BE2C (cell line): ENCODE results near the gene APLP1. TPM values are rescaled to one million over a fixed set of nuclear protein-coding genes. Genes with fewer than 3 reads are reported as not detected.
A peak's percentile ranks its signal among the peaks of the same experiment; 100 is the strongest.

Experiments
- DNase-seq: peaks from one replicate; pipeline ENCODE4 v3.0.0-alpha.2; 2020
- H3K27me3 ChIP-seq: fragments of 250-450 bp; sonication (Bioruptor Pico); 2 replicates; pipeline ENCODE4 v1.5.1; 2020; ENCODE audit warnings: mild to moderate bottlenecking
- H3K36me3 ChIP-seq: fragments of 250-450 bp; sonication (Bioruptor Pico); 2 replicates; pipeline ENCODE4 v1.5.1; 2020; ENCODE audit warnings: mild to moderate bottlenecking
- H3K4me1 ChIP-seq: fragments of 250-450 bp; sonication (Bioruptor Pico); 2 replicates; pipeline ENCODE4 v1.5.1; 2020
- H3K4me3 ChIP-seq: 2 replicates; pipeline ENCODE4 v1.5.1; 2011; ENCODE audit warnings: low read depth, low read length
- H3K9me3 ChIP-seq: fragments of 250-450 bp; sonication (Bioruptor Pico); 2 replicates; pipeline ENCODE4 v1.5.1; 2020
- polyA plus RNA-seq: library from polyadenylated mRNA; unstranded; fragments of >200 nt; gene quantifications from one replicate; pipeline ENCODE4 v1.2.1, GENCODE V29; 2012; ENCODE audit warnings: low read depth, missing spikeins; ENCODE audit not compliant: insufficient read length, insufficient read depth
- TF ChIP-seq, protein P1 (sequence below): IDR thresholded peaks from 2 replicates; pipeline ENCODE4 v1.5.1; 2012; ENCODE audit warnings: mild to moderate bottlenecking, low read depth, low read length

Gene APLP1
- polyA plus RNA-seq: 319 TPM

DNA sequence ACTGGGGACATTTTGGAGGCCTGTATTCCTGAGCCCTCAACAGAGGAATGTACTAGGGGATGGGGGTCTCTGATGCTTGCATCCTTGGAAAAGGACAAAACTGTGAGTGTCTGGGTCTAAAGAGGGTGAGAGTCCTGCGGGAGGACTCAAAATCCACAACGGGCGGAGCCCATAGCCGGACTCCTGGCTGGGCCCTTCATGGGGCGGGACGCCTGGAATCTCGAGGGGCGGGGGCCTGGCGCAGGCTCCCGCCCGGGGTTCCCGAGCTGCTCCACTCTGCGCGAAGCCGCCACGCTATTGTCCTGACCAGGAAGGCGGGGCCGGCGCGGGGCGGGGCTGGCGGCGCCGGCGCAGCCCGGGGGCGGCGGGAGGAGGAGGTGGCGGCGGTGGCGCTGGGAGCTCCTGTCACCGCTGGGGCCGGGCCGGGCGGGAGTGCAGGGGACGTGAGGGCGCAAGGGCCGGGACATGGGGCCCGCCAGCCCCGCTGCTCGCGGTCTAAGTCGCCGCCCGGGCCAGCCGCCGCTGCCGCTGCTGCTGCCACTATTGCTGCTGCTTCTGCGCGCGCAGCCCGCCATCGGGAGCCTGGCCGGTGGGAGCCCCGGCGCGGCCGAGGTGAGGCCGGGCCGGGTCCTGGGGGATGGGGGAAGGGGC is at the start of gene APLP1:
APLP1 (plus strand) TSS at position 403 of the 651 bp plus-strand sequence; CDS start at position 466, 63 bp downstream.
- Histone ChIP-seq H3K36me3 (peaks cover 3% of the 10 kb centered on the region; the same call in 1 of the 2 replicates), H3K4me3 (peak within 1 kb of the TSS; percentile 64), H3K4me1 (peaks cover 8% of the 10 kb centered on the region), H3K27me3 (no peaks in the 10 kb centered on the region), H3K9me3 (no peaks in the 10 kb centered on the region)
- peak; percentile 90 for DNase-seq
- TF ChIP-seq, protein P1, sequence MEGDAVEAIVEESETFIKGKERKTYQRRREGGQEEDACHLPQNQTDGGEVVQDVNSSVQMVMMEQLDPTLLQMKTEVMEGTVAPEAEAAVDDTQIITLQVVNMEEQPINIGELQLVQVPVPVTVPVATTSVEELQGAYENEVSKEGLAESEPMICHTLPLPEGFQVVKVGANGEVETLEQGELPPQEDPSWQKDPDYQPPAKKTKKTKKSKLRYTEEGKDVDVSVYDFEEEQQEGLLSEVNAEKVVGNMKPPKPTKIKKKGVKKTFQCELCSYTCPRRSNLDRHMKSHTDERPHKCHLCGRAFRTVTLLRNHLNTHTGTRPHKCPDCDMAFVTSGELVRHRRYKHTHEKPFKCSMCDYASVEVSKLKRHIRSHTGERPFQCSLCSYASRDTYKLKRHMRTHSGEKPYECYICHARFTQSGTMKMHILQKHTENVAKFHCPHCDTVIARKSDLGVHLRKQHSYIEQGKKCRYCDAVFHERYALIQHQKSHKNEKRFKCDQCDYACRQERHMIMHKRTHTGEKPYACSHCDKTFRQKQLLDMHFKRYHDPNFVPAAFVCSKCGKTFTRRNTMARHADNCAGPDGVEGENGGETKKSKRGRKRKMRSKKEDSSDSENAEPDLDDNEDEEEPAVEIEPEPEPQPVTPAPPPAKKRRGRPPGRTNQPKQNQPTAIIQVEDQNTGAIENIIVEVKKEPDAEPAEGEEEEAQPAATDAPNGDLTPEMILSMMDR: no peak

- Histone ChIP-seq H3K36me3 (no peaks in the 10 kb centered on the region), H3K27me3 (peaks cover 3% of the 10 kb centered on the region; the same call in 1 of the 2 replicates), H3K9me3 (no peaks in the 10 kb centered on the region), H3K4me1 (no peaks in the 10 kb centered on the region), H3K4me3 (no peak overlapping the region)
- no peak for DNase-seq
- TF ChIP-seq, protein P1: no peak
These were observed 45.8 kb upstream of the APLP1 start for GRCh38 chr19:35822579-35822978.

- TF ChIP-seq, protein P1: no peak
- no peaks in the 10 kb centered on the region for H3K9me3 ChIP-seq
- H3K36me3 ChIP-seq: no peaks in the 10 kb centered on the region
- DNase-seq: no peak
- no peak overlapping the region for H3K4me3 ChIP-seq
- peaks cover 3% of the 10 kb centered on the region; the same call in 1 of the 2 replicates for H3K27me3 ChIP-seq
- no peaks in the 10 kb centered on the region for H3K4me1 ChIP-seq
These were observed 44.2 kb upstream of the APLP1 start for GRCh38 chr19:35824150-35824549.

DNA sequence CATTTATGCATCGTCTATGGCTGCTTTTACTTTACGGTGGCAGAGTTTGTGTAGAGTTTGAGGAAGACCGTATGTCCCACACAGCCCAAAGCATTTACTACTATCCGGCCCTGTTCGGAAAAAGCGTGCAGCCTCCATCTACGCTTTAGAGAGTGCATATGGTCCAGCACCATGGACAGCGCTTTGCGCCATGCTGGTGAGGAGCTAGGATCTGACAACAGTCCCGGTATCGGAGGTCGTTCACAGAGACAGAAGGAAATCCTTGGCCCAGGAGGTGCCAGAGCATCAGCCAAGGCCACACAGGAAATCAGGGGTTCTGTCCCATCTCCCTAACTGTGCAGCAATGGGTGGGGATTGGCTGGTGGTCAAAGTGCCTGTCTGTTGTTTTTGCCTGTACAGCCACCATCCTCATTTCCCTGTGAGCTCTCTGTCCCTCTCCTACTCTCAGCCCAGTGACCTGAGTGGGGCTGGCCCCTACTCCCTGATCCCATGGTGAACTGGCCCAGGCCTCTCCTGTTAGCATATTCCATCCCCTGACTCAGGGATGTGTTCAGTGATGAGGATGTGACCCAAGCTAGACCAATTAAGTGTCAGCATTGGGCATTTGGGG is 39.6 kb upstream of the APLP1 start:
- no peak for DNase-seq
- H3K36me3 ChIP-seq: no peaks in the 10 kb centered on the region
- TF ChIP-seq, protein P1: no peak
- H3K4me1 ChIP-seq: no peaks in the 10 kb centered on the region
- no peak overlapping the region for H3K4me3 ChIP-seq
- peaks cover 23% of the 10 kb centered on the region for H3K27me3 ChIP-seq
- H3K9me3 ChIP-seq: no peaks in the 10 kb centered on the region

DNA sequence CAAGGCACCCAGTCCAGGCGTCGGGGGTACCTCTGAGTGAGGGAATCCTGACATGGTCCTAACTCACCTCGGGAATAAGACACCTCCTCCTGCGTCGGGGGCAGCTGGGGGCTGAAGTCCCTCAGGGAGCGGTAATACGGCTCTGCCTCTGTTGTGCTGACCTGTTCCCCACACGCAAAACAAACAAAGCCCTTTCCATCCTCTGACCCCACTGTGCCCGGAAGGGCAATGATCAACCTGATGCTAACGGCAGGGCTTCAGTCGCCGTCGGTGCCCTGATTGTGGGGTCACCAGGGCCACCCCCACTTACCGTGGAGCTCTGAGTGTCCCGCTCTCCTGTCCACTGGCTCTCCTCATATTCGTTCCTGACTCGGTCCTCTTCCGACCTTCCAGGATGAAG is 37.4 kb upstream of the APLP1 start:
- H3K4me1 ChIP-seq: no peaks in the 10 kb centered on the region
- no peak for DNase-seq
- no peaks in the 10 kb centered on the region for H3K9me3 ChIP-seq
- no peak overlapping the region for H3K4me3 ChIP-seq
- H3K36me3 ChIP-seq: no peaks in the 10 kb centered on the region
- peaks cover 33% of the 10 kb centered on the region for H3K27me3 ChIP-seq
- TF ChIP-seq, protein P1: no peak

GRCh38 chr19:35832054-35832453 is 36.3 kb upstream of the APLP1 start:
- Histone ChIP-seq H3K4me1 (no peaks in the 10 kb centered on the region), H3K27me3 (peaks cover 39% of the 10 kb centered on the region), H3K9me3 (no peaks in the 10 kb centered on the region), H3K4me3 (no peak overlapping the region), H3K36me3 (no peaks in the 10 kb centered on the region)
- no peak for DNase-seq
- TF ChIP-seq, protein P1: no peak
